Pancreas (tissue), 10 donors: ENCODE measurements around the gene CD300A. TPM values are rescaled to one million over a fixed set of nuclear protein-coding genes. Genes with fewer than 3 reads are reported as not detected.

Source experiments
- ATAC-seq, 4 donors: fragments of 200-7000 bp; cut with Tn5 transposase; one replicate each; pipeline versions ENCODE4 v1.8.0 to v1.9.1; 2020; ENCODE audit warnings: mild to moderate bottlenecking in 4 of 4, moderate library complexity in 4 of 4
- DNase-seq, 6 donors: peaks; one replicate each; pipeline ENCODE4 v3.0.0-alpha.2; 2020
- FAIRE-seq: peaks from 2 replicates; lab custom pipeline; 2012; peaks lifted over from hg19 to GRCh38; lab: Jason Lieb, UNC
- H3K27ac ChIP-seq, 4 donors: fragments of 200-600 bp; sonication (generic); 1 replicate in 3 of 4; 2 replicates in 1 of 4; pipeline versions ENCODE4 v1.5.0 to v1.8.0; 2020
- H3K27me3 ChIP-seq, 4 donors: fragments of 200-600 bp; one replicate each; pipeline ENCODE4 v1.8.0; 2021
- H3K36me3 ChIP-seq, 3 donors: fragments of 200-600 bp; sonication (generic) in 1 of 3; one replicate each; pipeline versions ENCODE4 v1.5.0 to v1.8.0; 2020 to 2021
- H3K4me1 ChIP-seq, 3 donors: fragments of 200-600 bp; one replicate each; pipeline ENCODE4 v1.8.0; 2021
- H3K4me3 ChIP-seq, 4 donors: fragments of 200-600 bp; sonication (generic) in 2 of 4; one replicate each; pipeline versions ENCODE4 v1.5.0 to v1.8.0; 2020 to 2021
- H3K9me3 ChIP-seq, 4 donors: fragments of 200-600 bp; one replicate each; pipeline ENCODE4 v1.8.0; 2021
- WGBS, 2 donors: extraction: QIAGEN DNeasy Blood & Tissue Kit; methylation state at CpG; one replicate each; pipeline ENCODE4 v1.1.7; 2013; 5-methylcytosine and 5-hydroxymethylcytosine counted together
- intact Hi-C, 3 donors: fragments of 100-400 bp; cut with DNase I; formaldehyde crosslinking; loops; one replicate each; pipeline versions ENCODE4 v1.11.1 to v1.14.2; 2022
- polyA plus RNA-seq, 2 donors: library from polyadenylated mRNA; stranded (reverse); fragments of 200-250 nt; gene quantifications; one replicate each; pipeline ENCODE4 v1.2.3, GENCODE V29; 2013
- total RNA-seq, 6 donors: library from RNA; stranded (reverse); fragmentation: NEBNext Ultra II Directional in 4 of 6; extraction: Animal tissue kit (Norgen Biotek cat#: 25700) in 4 of 6; gene quantifications; one replicate each; pipeline versions ENCODE4 v1.2.1 to v1.2.4, GENCODE V29; 2021 to 2023
- TF ChIP-seq, protein P1 (sequence below), 4 donors: fragments of 200-600 bp; sonication (generic) in 3 of 4; IDR thresholded peaks; one replicate each; pipeline versions ENCODE4 v1.5.0 to v1.8.0; 2021; ENCODE audit warnings: antibody characterized with exemption in 4 of 4
- donor health status: healthy with polysubstance abuse.
- donor health status: DM: no; HTN: no; CAD: no; lungs with moderate emphysema.
- donor health status: DM: no; HTN: no; CAD: no.
- donor health status: control.
- donor health status: control.
- donor health status: Bipolar disorder and iron deficiency.
- donor health status: DM: yes; HTN: yes; CAD: no.
- donor health status: DM: no; HTN: no; CAD: no.
- donor health status: DM: no; HTN: no; CAD: no.
- donor health status: DM: yes; HTN: yes; CAD: no.

The CD300A gene
- total and polyA plus RNA-seq, 8 donors: 0.37 to 5.1 (median 1.2) TPM

DNA sequence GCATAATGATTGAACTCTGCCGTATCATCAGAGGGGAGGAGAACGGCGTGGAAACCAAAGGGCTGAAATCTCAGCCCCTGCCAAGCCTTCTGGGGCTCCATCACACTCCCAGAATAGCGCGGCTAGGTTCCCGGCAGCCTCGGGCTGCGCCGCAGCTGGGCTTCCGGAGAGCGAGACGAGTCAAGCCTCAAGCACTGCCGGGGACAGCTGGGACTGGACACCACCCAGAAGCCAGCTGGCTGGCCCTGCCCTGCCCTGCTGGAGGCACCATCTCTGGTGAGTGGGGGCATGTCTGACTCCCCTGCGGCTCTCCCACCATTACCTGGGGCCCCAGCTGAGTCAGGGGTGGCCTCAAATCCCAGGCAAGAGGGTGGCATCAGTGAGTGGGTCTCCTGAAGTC is 41.8 kb upstream of the CD300A start:
- H3K4me3 ChIP-seq: no peak overlapping the region
- no peak overlapping the region for H3K27ac ChIP-seq
- no peaks in the 10 kb centered on the region for H3K9me3 ChIP-seq
- intact Hi-C loops: no loop called here
- no peaks in the 10 kb centered on the region for H3K36me3 ChIP-seq
- peaks cover 17 to 28% (median 23%) of the 10 kb centered on the region in 3 donors for H3K4me1 ChIP-seq
- FAIRE-seq (no peak), ATAC-seq (no peak), DNase-seq (peak in 1 of 6 donors; percentile 21)
- WGBS, 2 donors: 92 to 94% methylated on average over 14 of the region's 14 CpGs
- TF ChIP-seq, protein P1, sequence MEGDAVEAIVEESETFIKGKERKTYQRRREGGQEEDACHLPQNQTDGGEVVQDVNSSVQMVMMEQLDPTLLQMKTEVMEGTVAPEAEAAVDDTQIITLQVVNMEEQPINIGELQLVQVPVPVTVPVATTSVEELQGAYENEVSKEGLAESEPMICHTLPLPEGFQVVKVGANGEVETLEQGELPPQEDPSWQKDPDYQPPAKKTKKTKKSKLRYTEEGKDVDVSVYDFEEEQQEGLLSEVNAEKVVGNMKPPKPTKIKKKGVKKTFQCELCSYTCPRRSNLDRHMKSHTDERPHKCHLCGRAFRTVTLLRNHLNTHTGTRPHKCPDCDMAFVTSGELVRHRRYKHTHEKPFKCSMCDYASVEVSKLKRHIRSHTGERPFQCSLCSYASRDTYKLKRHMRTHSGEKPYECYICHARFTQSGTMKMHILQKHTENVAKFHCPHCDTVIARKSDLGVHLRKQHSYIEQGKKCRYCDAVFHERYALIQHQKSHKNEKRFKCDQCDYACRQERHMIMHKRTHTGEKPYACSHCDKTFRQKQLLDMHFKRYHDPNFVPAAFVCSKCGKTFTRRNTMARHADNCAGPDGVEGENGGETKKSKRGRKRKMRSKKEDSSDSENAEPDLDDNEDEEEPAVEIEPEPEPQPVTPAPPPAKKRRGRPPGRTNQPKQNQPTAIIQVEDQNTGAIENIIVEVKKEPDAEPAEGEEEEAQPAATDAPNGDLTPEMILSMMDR (IDR thresholded peaks at IDR 0.05): no peak
- H3K27me3 ChIP-seq: no peaks in the 10 kb centered on the region

DNA sequence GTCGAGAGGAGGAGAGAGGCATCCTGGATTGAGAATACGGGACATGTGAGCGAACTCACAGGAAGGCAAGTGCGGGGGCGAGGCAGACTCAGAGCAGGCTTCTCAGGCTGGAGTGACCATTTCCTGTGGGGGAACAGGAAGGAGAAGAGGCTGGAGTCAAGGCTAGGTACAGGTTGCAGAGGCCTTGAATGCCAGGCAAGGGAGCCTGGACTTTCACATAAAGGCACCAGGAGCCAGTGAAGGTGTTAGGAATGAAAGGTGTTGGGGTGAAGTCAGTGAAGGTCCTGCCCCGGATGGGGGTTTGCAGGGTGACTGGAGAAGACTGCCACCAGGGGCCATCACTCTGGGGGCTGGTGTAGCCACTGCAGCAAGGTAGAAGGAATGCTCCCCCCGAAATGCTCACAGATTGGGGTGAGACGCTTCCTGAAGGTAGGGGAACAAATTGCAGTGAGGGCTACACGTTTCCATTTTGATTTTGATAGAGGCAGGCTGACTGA is 39.8 kb upstream of the CD300A start:
- TF ChIP-seq, protein P1 (IDR thresholded peaks at IDR 0.05): no peak
- Histone ChIP-seq H3K4me1 (peaks cover 21 to 24% (median 21%) of the 10 kb centered on the region in 3 donors), H3K27ac (peak overlapping the region; percentile 59 to 87 (median 72)), H3K4me3 (no peak overlapping the region), H3K9me3 (no peaks in the 10 kb centered on the region), H3K27me3 (no peaks in the 10 kb centered on the region), H3K36me3 (no peaks in the 10 kb centered on the region)
- peak in 1 of 6 donors; percentile 22 for DNase-seq
- intact Hi-C loops: no loop called here
- ATAC-seq: no peak
- no peak for FAIRE-seq
- 82 to 87% methylated on average over 9 of the region's 9 CpGs for WGBS, 2 donors

DNA sequence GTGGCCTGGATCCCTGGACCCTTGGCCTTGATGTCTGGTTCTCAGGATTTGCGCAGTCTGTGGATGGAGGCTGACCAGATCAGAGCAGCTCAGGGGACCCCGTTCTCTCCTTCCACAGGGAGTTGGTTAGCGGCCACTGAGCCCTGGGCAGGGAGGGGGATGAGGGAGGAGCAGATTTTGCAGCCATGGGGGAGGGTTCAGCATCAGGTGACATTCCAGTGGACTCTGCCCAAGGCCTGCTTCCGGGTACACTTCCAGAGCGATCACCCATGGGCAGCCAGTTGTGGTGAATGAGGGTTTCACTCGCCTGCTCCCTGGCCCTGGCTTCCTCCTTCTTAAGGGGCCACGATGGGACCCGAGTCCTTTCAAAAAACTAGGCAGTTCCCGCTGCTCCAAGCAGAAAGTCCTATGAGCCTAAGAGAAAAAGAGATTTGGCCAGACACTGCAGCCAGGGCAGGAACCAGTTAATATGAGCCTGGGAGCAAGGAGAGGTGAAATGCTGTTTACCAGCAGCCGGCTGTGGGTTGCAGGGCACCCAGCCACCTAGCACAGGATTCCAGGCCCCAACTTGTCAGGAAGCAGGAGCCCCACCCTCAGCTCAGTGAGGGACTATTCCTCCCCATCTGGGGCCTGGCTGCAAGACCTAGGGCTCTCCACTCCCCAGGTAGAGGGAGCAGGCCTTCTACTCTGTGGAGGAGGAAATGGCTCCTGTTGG is 39.2 kb upstream of the CD300A start:
- H3K4me3 ChIP-seq: no peak overlapping the region
- peak; percentile 15 to 44 (median 28) for ATAC-seq
- FAIRE-seq: no peak
- WGBS, 2 donors: 21 to 36% methylated on average over 10 of the region's 10 CpGs
- intact Hi-C loops: no loop called here
- peak overlapping the region; percentile 59 to 87 (median 72) for H3K27ac ChIP-seq
- H3K4me1 ChIP-seq: peaks cover 21 to 24% (median 21%) of the 10 kb centered on the region in 3 donors
- H3K9me3 ChIP-seq: no peaks in the 10 kb centered on the region
- DNase-seq: peak in 5 of 6 donors; percentile 73 to 83 (median 79)
- H3K36me3 ChIP-seq: no peaks in the 10 kb centered on the region
- H3K27me3 ChIP-seq: no peaks in the 10 kb centered on the region
- TF ChIP-seq, protein P1 (IDR thresholded peaks at IDR 0.05): no peak

DNA sequence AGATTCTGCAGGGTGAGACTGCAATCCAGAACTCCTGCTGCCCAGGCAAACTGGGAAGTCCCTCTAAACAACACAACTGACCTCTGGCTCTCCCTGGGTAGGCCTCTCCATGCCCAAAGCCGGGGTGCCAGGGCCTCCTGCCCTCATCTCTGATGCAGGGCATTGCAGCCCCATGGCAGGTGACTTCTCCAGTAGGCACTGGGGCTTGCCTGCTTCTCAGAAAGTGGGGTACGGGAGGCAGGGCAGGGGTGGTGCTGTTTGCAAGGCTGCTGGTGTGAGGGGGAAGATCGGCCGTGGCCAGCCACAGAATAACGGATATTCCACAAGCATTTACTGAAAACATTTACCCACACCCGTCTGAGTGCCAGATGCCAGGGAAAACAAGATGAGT is 38.7 kb upstream of the CD300A start:
- TF ChIP-seq, protein P1 (IDR thresholded peaks at IDR 0.05): no peak
- H3K4me3 ChIP-seq: no peak overlapping the region
- FAIRE-seq: no peak

More for the DNA sequence above, 38.7 kb upstream of the CD300A start:
- ATAC-seq (no peak), DNase-seq (peak in 1 of 6 donors; percentile 24)
- Histone ChIP-seq H3K4me1 (peaks cover 21 to 24% (median 21%) of the 10 kb centered on the region in 3 donors), H3K27ac (peak overlapping the region; percentile 59 to 87 (median 72)), H3K9me3 (no peaks in the 10 kb centered on the region), H3K27me3 (no peaks in the 10 kb centered on the region), H3K36me3 (no peaks in the 10 kb centered on the region)
- 39 to 58% methylated on average over 6 of the region's 6 CpGs for WGBS, 2 donors
- intact Hi-C loops: no loop called here
